Muscle layer of duodenum (tissue), 2 donors: Measurements from ENCODE around the gene SLC2A10.

ENCODE experiments used
- H3K27ac ChIP-seq: one replicate; pipeline ENCODE4 v1.7.0; 2013; ENCODE audit warnings: mild to moderate bottlenecking, low read length
- H3K27me3 ChIP-seq: one replicate; pipeline ENCODE4 v1.7.0; 2013; ENCODE audit warnings: low read depth, mild to moderate bottlenecking, control low read depth, low read length
- H3K36me3 ChIP-seq, 2 donors: one replicate each; pipeline ENCODE4 v1.7.0; 2013; ENCODE audit warnings: low read length in 2 of 2, control low read depth in 1 of 2, mild to moderate bottlenecking in 1 of 2; ENCODE audit not compliant: insufficient read depth in 2 of 2, control insufficient read depth in 1 of 2
- H3K4me1 ChIP-seq, 2 donors: one replicate each; pipeline ENCODE4 v1.7.0; 2013; ENCODE audit warnings: low read length in 2 of 2, mild to moderate bottlenecking in 2 of 2, control low read depth in 1 of 2, moderate library complexity in 1 of 2; ENCODE audit not compliant: insufficient read depth in 2 of 2, control insufficient read depth in 1 of 2
- H3K4me3 ChIP-seq, 2 donors: one replicate each; pipeline ENCODE4 v1.7.0; 2013; ENCODE audit warnings: low read length in 2 of 2, low read depth in 1 of 2, mild to moderate bottlenecking in 1 of 2
- H3K9me3 ChIP-seq, 2 donors: one replicate each; pipeline ENCODE4 v1.7.0; 2013; ENCODE audit warnings: low read length in 2 of 2, control low read depth in 1 of 2, mild to moderate bottlenecking in 1 of 2; ENCODE audit not compliant: control insufficient read depth in 1 of 2
- donor health status: healthy.

SLC2A10 gene

GRCh38 chr20:46696791-46697279 lies 12.6 kb upstream of the SLC2A10 start:
- no peaks in the 10 kb centered on the region for H3K36me3 ChIP-seq
- H3K9me3 ChIP-seq: no peaks in the 10 kb centered on the region
- H3K27ac ChIP-seq: no peak overlapping the region
- no peaks in the 10 kb centered on the region for H3K4me1 ChIP-seq
- H3K4me3 ChIP-seq: no peak overlapping the region
- H3K27me3 ChIP-seq: no peaks in the 10 kb centered on the region

DNA sequence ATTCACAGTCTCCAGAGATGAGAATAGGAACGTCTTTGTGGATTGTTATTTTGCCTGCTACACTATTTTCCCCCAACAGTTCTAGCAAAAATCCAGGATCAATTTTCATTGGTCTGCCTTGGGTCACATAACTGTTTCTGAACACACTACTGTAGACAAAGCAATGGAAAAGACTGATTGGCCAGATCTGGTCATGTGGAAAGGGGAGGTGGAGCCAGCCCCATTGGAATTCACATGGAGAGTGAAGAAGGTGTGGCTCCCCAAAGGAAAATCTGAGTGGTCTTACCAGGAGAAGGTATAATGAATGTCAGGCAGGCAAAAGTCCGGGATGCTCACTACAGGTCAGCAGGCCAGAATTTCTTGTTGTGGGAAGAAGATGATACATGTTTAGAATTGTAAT lies 10.7 kb upstream of the SLC2A10 start:
- H3K9me3 ChIP-seq: no peaks in the 10 kb centered on the region
- no peaks in the 10 kb centered on the region for H3K4me1 ChIP-seq
- H3K36me3 ChIP-seq: no peaks in the 10 kb centered on the region
- no peak overlapping the region for H3K27ac ChIP-seq
- H3K4me3 ChIP-seq: no peak overlapping the region
- no peaks in the 10 kb centered on the region for H3K27me3 ChIP-seq

DNA sequence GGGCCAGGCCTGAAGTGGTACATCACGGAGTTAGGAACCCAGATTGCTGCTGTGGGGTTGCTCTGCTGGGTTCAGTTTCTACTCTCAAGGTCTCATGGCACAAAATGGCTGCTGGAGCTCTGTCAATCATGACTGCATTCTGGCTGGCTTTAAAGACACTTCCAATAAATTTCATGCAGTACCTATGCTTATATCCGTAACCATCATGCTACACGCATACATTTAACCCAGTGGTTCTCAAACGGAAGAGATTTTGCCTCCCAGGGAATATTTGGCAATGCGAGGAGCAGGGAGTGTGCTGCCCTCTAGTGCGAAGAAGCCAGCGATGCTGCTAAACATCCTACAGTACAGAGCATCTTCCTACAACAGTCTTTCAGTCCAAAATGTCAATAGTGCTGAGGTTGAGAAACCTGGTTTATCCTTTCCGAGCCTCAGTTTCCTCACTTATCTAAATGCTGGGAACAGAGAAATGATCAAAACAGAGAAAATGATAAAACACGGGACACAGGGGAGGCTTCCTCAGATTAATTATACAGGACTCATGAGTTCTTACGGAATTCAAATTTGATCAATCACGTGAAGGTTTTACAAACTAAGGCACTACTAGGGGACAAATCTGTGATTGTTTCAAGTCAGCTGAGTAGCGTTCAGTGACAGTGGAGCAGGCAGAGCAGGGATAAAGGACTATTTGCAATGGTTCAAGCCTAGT lies 9.6 kb upstream of the SLC2A10 start:
- H3K27ac ChIP-seq: no peak overlapping the region

GRCh38 chr20:46700481-46700880 lies 9.0 kb upstream of the SLC2A10 start:
- Histone ChIP-seq H3K4me1 (no peaks in the 10 kb centered on the region), H3K4me3 (no peak overlapping the region), H3K9me3 (no peaks in the 10 kb centered on the region), H3K36me3 (no peaks in the 10 kb centered on the region), H3K27me3 (no peaks in the 10 kb centered on the region), H3K27ac (no peak overlapping the region)

More for the DNA sequence above, 9.6 kb upstream of the SLC2A10 start:
- Histone ChIP-seq H3K4me1 (no peaks in the 10 kb centered on the region), H3K27me3 (no peaks in the 10 kb centered on the region), H3K9me3 (no peaks in the 10 kb centered on the region), H3K4me3 (no peak overlapping the region), H3K36me3 (no peaks in the 10 kb centered on the region)

GRCh38 chr20:46701057-46701456 lies 8.4 kb upstream of the SLC2A10 start:
- no peaks in the 10 kb centered on the region for H3K27me3 ChIP-seq
- no peaks in the 10 kb centered on the region for H3K9me3 ChIP-seq
- H3K4me3 ChIP-seq: no peak overlapping the region
- H3K27ac ChIP-seq: no peak overlapping the region
- no peaks in the 10 kb centered on the region for H3K4me1 ChIP-seq
- H3K36me3 ChIP-seq: no peaks in the 10 kb centered on the region

DNA sequence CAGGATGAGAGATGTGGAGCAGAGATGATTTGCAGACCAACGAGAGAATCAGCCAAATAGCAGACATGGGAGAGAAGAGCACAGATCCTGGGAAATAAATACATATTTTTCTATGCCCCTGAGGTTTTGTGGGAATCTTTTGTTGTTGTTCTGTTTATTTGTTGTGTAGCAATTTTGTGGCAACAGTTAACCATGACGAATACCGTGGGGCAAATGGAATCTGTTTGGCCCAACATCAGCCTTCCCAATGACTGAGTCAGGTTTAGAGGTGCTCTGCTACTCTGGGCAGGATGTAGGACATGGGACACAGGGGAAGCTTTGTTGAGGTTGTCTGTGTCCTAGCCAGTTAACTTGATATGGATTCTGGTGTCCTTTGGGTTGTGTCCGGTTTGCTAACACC lies 7.9 kb upstream of the SLC2A10 start:
- Histone ChIP-seq H3K4me3 (no peak overlapping the region), H3K4me1 (no peaks in the 10 kb centered on the region), H3K27me3 (no peaks in the 10 kb centered on the region), H3K9me3 (no peaks in the 10 kb centered on the region), H3K36me3 (no peaks in the 10 kb centered on the region), H3K27ac (no peak overlapping the region)

DNA sequence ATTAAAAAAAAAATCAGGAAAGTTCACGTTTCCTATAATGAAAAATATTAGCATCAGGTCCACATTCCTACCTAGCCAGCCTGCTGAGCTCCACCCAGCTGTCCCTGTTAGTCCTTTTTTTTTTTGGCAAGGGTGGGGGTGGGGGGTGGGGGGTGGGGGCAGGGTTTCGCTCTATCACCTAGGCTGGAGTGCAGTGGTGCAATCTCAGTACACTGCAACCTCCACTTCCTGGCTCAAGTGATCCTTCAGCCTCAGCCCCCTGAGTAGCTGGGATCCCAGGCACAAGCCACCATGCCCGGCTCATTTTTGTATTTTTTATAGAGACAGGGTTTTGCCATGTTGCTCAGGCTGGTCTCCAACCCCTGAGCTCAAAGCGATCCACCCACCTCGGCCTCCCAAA lies 7.5 kb upstream of the SLC2A10 start:
- Histone ChIP-seq H3K36me3 (no peaks in the 10 kb centered on the region), H3K27me3 (no peaks in the 10 kb centered on the region), H3K9me3 (no peaks in the 10 kb centered on the region), H3K4me1 (no peaks in the 10 kb centered on the region), H3K4me3 (no peak overlapping the region), H3K27ac (no peak overlapping the region)

DNA sequence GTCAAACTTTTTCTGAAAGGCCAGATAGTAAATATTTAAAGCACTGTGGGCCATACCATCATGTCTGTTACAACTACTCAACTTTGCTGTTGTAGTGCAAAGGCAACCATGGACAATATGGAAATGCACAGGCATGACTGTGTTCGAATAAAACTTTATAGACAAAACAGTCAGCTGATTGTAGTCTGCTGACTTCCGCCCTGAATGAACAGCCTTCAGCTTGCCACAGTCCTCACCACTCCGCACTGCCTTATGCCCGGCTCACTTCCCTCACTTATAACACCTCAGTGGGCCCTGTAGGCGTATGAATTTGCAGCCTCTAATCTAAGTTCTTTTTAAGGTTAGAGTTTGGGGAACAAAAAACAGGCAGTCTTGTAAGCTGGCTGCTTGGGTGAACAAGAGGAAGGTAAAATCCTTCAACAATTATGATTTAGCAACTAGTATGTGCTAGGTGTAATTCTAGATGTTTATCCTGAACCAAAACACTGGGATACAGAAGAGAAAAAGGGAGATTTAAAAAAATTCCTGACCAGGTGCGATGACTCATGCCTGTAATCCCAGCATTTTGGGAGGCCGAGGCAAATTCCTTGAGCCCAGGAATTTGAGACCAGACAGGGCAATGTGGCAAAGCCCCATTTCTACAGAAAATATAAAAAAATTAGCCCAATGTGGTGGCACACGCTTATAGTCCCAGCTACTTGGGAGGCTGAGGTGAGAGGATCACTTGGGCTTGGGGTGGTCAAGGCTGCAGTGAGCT lies 6.8 kb upstream of the SLC2A10 start:
- no peaks in the 10 kb centered on the region for H3K36me3 ChIP-seq
- H3K27ac ChIP-seq: no peak overlapping the region
- H3K4me3 ChIP-seq: no peak overlapping the region
- H3K9me3 ChIP-seq: no peaks in the 10 kb centered on the region
- H3K4me1 ChIP-seq: no peaks in the 10 kb centered on the region
- no peaks in the 10 kb centered on the region for H3K27me3 ChIP-seq

DNA sequence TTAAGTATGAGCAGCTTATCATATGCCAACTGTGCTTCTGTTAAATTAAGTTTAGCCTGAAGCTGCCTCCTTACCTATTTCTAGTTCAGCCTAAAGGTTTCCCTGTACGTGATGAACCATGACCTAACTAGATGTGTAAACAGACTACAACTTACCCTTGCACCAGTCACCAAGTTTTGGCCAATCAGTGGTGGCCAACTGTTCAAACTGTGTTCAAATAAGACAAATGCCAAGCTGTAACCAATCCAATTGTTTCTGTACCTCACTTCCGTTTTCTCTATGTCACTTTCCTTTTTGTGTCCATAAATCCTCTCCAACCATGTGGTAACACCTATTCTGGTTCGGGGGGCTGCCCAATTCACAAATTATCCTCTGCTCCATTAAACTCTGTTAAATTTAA lies 6.0 kb upstream of the SLC2A10 start:
- H3K36me3 ChIP-seq: no peaks in the 10 kb centered on the region
- H3K27me3 ChIP-seq: no peaks in the 10 kb centered on the region
- H3K4me3 ChIP-seq: no peak overlapping the region
- no peaks in the 10 kb centered on the region for H3K9me3 ChIP-seq
- H3K4me1 ChIP-seq: no peaks in the 10 kb centered on the region
- H3K27ac ChIP-seq: no peak overlapping the region

- H3K27ac ChIP-seq: no peak overlapping the region
Measured at GRCh38 chr20:46704714-46705377, 4.6 kb upstream of the SLC2A10 start.

DNA sequence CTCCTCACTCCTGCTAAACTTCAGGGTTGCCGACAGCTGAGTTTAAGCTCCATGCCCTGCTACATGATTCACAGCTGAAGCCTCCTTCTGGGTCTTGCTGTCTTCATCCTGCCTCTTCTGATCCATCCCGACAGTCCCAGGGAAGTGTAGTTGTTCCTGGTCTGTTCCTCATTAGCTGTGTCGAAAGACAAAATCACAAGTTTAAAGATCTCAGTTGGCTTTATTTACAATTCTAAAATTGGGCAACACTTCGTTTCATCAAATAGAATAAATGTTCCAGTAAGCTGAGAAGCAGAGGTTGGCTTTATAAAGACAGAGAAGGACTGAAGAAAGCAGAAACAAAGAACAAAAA lies 4.1 kb upstream of the SLC2A10 start:
- Histone ChIP-seq H3K27me3 (no peaks in the 10 kb centered on the region), H3K9me3 (no peaks in the 10 kb centered on the region), H3K36me3 (no peaks in the 10 kb centered on the region), H3K27ac (no peak overlapping the region), H3K4me3 (no peak overlapping the region), H3K4me1 (peaks cover 3 to 4% of the 10 kb centered on the region in 2 donors)

More at GRCh38 chr20:46704714-46705377, 4.6 kb upstream of the SLC2A10 start:
- Histone ChIP-seq H3K4me1 (no peaks in the 10 kb centered on the region), H3K36me3 (no peaks in the 10 kb centered on the region), H3K4me3 (no peak overlapping the region), H3K9me3 (no peaks in the 10 kb centered on the region), H3K27me3 (no peaks in the 10 kb centered on the region)
